HG02870 (cell line): ENCODE data around the gene DMD.

ENCODE experiments used
- ATAC-seq: cut with Tn5 transposase; IDR thresholded peaks from one replicate; pipeline ENCODE4 v1.9.1; 2021; ENCODE audit warnings: mild to moderate bottlenecking, moderate library complexity; ENCODE audit not compliant: unreplicated experiment

Gene DMD

GRCh38 chrX:31329298-31329697 lies 1882.1 kb downstream of the DMD start:
- ATAC-seq = peak; percentile 86

GRCh38 chrX:31323658-31324057 lies 1887.7 kb downstream of the DMD start:
- ATAC-seq = peak; percentile 93

GRCh38 chrX:31320740-31321139 lies 1890.6 kb downstream of the DMD start:
- no peak for ATAC-seq

GRCh38 chrX:31319586-31319985 lies 1891.8 kb downstream of the DMD start:
- no peak for ATAC-seq

- ATAC-seq = no peak
Measured at GRCh38 chrX:31318866-31319265, 1892.5 kb downstream of the DMD start.

GRCh38 chrX:31316340-31316991 lies 1894.9 kb downstream of the DMD start:
- no peak for ATAC-seq

- no peak for ATAC-seq
Measured at GRCh38 chrX:31314921-31315320, 1896.4 kb downstream of the DMD start.

- ATAC-seq = no peak
Measured at GRCh38 chrX:31307952-31308351, 1903.4 kb downstream of the DMD start.

GRCh38 chrX:31302573-31303075 lies 1908.7 kb downstream of the DMD start:
- ATAC-seq = no peak

GRCh38 chrX:31301941-31302340 lies 1909.4 kb downstream of the DMD start:
- ATAC-seq = no peak

- no peak for ATAC-seq
Measured at GRCh38 chrX:31301203-31301602, 1910.1 kb downstream of the DMD start.

- ATAC-seq = no peak
Measured at GRCh38 chrX:31298916-31299315, 1912.4 kb downstream of the DMD start.

- no peak for ATAC-seq
Measured at GRCh38 chrX:31297881-31298280, 1913.5 kb downstream of the DMD start.

GRCh38 chrX:31294475-31294874 lies 1916.9 kb downstream of the DMD start:
- ATAC-seq = no peak

GRCh38 chrX:31293409-31293808 lies 1917.9 kb downstream of the DMD start:
- peak; percentile 51 for ATAC-seq

- ATAC-seq = no peak
Measured at GRCh38 chrX:31291131-31291530, 1920.2 kb downstream of the DMD start.

- ATAC-seq = no peak
Measured at GRCh38 chrX:31287861-31288260, 1923.5 kb downstream of the DMD start.

- ATAC-seq = no peak
Measured at GRCh38 chrX:31280580-31280979, 1930.8 kb downstream of the DMD start.

GRCh38 chrX:31279359-31279758 lies 1932.0 kb downstream of the DMD start:
- ATAC-seq = no peak

- ATAC-seq = peak; percentile 63
Measured at GRCh38 chrX:31272472-31272775, 1938.9 kb downstream of the DMD start.

- no peak for ATAC-seq
Measured at GRCh38 chrX:31271615-31272471, 1939.5 kb downstream of the DMD start.

GRCh38 chrX:31269914-31270313 lies 1941.4 kb downstream of the DMD start:
- no peak for ATAC-seq
